ENCODE results near the gene KCNMB4.

DNA sequence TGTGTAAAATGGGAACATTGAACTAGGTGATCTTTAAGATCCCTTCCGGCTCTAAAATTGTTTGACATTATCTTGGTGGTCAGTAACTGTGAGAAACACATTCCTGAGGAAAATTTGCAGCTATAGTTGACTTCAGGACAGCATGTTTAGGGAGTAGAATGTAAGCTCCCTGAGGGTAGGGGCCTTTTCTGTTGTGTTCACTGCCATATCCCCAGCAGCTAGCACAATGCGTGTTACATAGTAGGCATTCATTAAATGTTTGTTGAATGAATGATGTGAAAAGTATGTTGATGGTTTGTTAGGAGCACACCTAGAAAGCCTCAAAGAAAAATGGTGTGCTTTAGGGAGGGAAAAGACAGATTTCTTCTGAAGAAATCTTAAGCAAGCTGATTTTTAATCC lies 38.5 kb upstream of the KCNMB4 start:
- TF ChIP-seq, protein P1, sequence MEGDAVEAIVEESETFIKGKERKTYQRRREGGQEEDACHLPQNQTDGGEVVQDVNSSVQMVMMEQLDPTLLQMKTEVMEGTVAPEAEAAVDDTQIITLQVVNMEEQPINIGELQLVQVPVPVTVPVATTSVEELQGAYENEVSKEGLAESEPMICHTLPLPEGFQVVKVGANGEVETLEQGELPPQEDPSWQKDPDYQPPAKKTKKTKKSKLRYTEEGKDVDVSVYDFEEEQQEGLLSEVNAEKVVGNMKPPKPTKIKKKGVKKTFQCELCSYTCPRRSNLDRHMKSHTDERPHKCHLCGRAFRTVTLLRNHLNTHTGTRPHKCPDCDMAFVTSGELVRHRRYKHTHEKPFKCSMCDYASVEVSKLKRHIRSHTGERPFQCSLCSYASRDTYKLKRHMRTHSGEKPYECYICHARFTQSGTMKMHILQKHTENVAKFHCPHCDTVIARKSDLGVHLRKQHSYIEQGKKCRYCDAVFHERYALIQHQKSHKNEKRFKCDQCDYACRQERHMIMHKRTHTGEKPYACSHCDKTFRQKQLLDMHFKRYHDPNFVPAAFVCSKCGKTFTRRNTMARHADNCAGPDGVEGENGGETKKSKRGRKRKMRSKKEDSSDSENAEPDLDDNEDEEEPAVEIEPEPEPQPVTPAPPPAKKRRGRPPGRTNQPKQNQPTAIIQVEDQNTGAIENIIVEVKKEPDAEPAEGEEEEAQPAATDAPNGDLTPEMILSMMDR (conservative IDR thresholded peaks at IDR 0.05) = no peak
- TF ChIP-seq ZFX (IDR thresholded peaks at IDR 0.05) = no peak
